HepG2 (cell line): ENCODE data around the gene EIF1. TPM values are rescaled to one million over a fixed set of nuclear protein-coding genes. Genes with fewer than 3 reads are reported as not detected.

Experiments
- CEBPG ChIP-seq: IDR thresholded peaks from 2 replicates; pipeline ENCODE4 v1.6.1; 2016
- ERF ChIP-seq: IDR thresholded peaks from 2 replicates; pipeline ENCODE4 v1.6.1; 2018; ENCODE audit warnings: missing biosample characterization, missing genetic modification reagents
- ETV5 ChIP-seq: IDR thresholded peaks from 2 replicates; pipeline ENCODE4 v1.6.1; 2018; ENCODE audit warnings: missing biosample characterization, missing genetic modification reagents, inconsistent platforms, borderline replicate concordance
- FOSL1 ChIP-seq: sonication (generic); formaldehyde crosslinking; IDR thresholded peaks from 2 replicates; pipeline ENCODE4 v1.9.0; 2021; ENCODE audit warnings: missing genetic modification reagents, borderline replicate concordance
- GLI4 ChIP-seq: sonication (generic); formaldehyde crosslinking; IDR thresholded peaks from 2 replicates; pipeline ENCODE4 v1.5.1; 2020; ENCODE audit warnings: missing genetic modification reagents, mild to moderate bottlenecking, moderate library complexity, borderline replicate concordance
- KLF16 ChIP-seq, 2 experiments: sonication (generic) in 1 of 2; formaldehyde crosslinking in 1 of 2; IDR thresholded peaks; 2 replicates each; pipeline versions ENCODE4 v1.6.1 to v1.8.0; 2016 to 2023; ENCODE audit warnings: missing genetic modification reagents in 2 of 2, missing compliant biosample characterization in 1 of 2
- MXI1 ChIP-seq: IDR thresholded peaks from 3 replicates; pipeline ENCODE4 v1.6.1; 2012; ENCODE audit warnings: low read depth, low read length, inconsistent platforms, borderline replicate concordance
- PCBP1 ChIP-seq: fragments of 200-400 bp; formaldehyde crosslinking; IDR thresholded peaks from 2 replicates; pipeline ENCODE4 v1.6.1; 2017; ENCODE audit warnings: mild to moderate bottlenecking, low read depth, low read length, borderline replicate concordance
- PLRG1 ChIP-seq: fragments of 450-650 bp; conservative IDR thresholded peaks from 2 replicates; pipeline ENCODE4 v1.6.1; 2016
- POGZ ChIP-seq: sonication (generic); formaldehyde crosslinking; IDR thresholded peaks from 2 replicates; pipeline ENCODE4 v1.4.0; 2020; ENCODE audit warnings: mild to moderate bottlenecking, missing genetic modification reagents
- ZNF549 ChIP-seq: sonication (generic); formaldehyde crosslinking; IDR thresholded peaks from 2 replicates; pipeline ENCODE4 v1.5.0; 2020; ENCODE audit warnings: missing genetic modification reagents
- ZNF550 ChIP-seq: sonication (generic); formaldehyde crosslinking; IDR thresholded peaks from 2 replicates; pipeline ENCODE4 v1.4.0; 2020; ENCODE audit warnings: mild to moderate bottlenecking, missing genetic modification reagents, borderline replicate concordance
- ZNF670 ChIP-seq: sonication (generic); formaldehyde crosslinking; IDR thresholded peaks from 2 replicates; pipeline ENCODE4 v1.8.0; 2022; ENCODE audit warnings: mild to moderate bottlenecking, missing genetic modification reagents, borderline replicate concordance
- ZNF879 ChIP-seq: sonication (generic); formaldehyde crosslinking; IDR thresholded peaks from 2 replicates; pipeline ENCODE4 v1.8.1; 2023; ENCODE audit warnings: missing genetic modification reagents
- polyA plus RNA-seq, 8 experiments: library from polyadenylated mRNA; depleted of rRNA in 3 of 8; stranded (reverse) in 7 of 8; unstranded in 1 of 8; fragments of >200 nt; fragmentation: Illumina TruSeq in 4 of 8; extraction: Trizol in 4 of 8; gene quantifications; 2 replicates each; pipeline versions ENCODE4 v1.2.1 to v1.2.3, GENCODE V29; 2011 to 2016; ENCODE audit warnings: low read depth in 4 of 8, missing spikeins in 1 of 8, mixed read lengths in 1 of 8; ENCODE audit not compliant: insufficient read depth in 1 of 8
- total RNA-seq, 5 experiments: library from RNA; depleted of rRNA; stranded (reverse); fragments of >200 nt; fragmentation: Illumina TruSeq; extraction: Trizol; gene quantifications; 2 replicates each; pipeline ENCODE4 v1.2.3, GENCODE V29; 2016; ENCODE audit warnings: low read depth in 1 of 5
- TF ChIP-seq, protein P1 (sequence below): sonication (generic); formaldehyde crosslinking; IDR thresholded peaks from one replicate; pipeline ENCODE4 v1.5.1; 2020; ENCODE audit warnings: mild to moderate bottlenecking, missing genetic modification reagents; ENCODE audit errors: not compliant biosample characterization
- TF ChIP-seq, protein P2 (sequence below): sonication (generic); formaldehyde crosslinking; IDR thresholded peaks from 2 replicates; pipeline ENCODE4 v1.5.0; 2020; ENCODE audit warnings: mild to moderate bottlenecking, missing genetic modification reagents, moderate library complexity
- TF ChIP-seq, protein P3 (sequence below): sonication (generic); formaldehyde crosslinking; IDR thresholded peaks from 2 replicates; pipeline ENCODE4 v1.4.0; 2020; ENCODE audit warnings: missing genetic modification reagents

The EIF1 gene
- total and polyA plus RNA-seq, 2 of the 13 experiments (the other 11 are each of a cell fraction or from before 2014, with no cell fraction given): 147 to 517 TPM

DNA sequence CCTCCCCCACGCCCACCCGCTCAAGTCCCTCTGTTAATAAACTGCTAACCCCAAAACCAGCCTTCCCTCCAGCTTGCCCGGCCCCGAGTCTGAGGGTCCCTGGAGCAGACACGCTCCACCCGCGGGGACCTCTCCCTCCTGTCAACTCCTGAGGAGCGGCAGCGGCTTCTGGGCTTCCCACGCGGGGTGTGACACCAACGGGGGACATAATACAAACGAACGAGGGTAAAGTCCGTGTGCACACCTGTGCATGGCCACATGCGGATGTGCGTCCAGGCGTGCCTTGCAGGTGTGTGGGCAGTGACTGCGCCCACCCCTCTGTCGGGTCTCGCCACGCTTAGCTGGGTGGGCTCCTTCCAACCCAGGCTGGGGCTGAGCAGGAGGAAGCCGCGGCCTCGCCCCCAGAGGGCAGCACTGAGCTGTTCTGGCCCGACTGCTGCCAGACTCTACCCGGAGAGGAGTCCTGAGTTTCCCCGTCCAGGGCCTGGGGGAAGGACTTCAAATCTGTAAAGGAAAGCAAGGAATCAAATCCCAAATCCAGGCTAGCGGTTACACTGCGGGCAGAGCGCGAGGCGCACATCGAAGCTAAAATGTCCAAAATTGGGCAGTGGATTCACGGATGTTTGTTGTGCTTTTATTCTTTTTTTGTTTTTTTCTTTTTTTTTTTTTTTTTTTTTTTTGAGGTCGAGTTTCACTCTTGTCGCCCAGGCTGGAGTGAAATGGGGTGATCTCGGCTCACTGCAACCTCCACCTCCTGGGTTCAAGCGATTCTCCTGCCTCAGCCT is 40.1 kb upstream of the EIF1 start (continued):
- TF ChIP-seq, protein P1, sequence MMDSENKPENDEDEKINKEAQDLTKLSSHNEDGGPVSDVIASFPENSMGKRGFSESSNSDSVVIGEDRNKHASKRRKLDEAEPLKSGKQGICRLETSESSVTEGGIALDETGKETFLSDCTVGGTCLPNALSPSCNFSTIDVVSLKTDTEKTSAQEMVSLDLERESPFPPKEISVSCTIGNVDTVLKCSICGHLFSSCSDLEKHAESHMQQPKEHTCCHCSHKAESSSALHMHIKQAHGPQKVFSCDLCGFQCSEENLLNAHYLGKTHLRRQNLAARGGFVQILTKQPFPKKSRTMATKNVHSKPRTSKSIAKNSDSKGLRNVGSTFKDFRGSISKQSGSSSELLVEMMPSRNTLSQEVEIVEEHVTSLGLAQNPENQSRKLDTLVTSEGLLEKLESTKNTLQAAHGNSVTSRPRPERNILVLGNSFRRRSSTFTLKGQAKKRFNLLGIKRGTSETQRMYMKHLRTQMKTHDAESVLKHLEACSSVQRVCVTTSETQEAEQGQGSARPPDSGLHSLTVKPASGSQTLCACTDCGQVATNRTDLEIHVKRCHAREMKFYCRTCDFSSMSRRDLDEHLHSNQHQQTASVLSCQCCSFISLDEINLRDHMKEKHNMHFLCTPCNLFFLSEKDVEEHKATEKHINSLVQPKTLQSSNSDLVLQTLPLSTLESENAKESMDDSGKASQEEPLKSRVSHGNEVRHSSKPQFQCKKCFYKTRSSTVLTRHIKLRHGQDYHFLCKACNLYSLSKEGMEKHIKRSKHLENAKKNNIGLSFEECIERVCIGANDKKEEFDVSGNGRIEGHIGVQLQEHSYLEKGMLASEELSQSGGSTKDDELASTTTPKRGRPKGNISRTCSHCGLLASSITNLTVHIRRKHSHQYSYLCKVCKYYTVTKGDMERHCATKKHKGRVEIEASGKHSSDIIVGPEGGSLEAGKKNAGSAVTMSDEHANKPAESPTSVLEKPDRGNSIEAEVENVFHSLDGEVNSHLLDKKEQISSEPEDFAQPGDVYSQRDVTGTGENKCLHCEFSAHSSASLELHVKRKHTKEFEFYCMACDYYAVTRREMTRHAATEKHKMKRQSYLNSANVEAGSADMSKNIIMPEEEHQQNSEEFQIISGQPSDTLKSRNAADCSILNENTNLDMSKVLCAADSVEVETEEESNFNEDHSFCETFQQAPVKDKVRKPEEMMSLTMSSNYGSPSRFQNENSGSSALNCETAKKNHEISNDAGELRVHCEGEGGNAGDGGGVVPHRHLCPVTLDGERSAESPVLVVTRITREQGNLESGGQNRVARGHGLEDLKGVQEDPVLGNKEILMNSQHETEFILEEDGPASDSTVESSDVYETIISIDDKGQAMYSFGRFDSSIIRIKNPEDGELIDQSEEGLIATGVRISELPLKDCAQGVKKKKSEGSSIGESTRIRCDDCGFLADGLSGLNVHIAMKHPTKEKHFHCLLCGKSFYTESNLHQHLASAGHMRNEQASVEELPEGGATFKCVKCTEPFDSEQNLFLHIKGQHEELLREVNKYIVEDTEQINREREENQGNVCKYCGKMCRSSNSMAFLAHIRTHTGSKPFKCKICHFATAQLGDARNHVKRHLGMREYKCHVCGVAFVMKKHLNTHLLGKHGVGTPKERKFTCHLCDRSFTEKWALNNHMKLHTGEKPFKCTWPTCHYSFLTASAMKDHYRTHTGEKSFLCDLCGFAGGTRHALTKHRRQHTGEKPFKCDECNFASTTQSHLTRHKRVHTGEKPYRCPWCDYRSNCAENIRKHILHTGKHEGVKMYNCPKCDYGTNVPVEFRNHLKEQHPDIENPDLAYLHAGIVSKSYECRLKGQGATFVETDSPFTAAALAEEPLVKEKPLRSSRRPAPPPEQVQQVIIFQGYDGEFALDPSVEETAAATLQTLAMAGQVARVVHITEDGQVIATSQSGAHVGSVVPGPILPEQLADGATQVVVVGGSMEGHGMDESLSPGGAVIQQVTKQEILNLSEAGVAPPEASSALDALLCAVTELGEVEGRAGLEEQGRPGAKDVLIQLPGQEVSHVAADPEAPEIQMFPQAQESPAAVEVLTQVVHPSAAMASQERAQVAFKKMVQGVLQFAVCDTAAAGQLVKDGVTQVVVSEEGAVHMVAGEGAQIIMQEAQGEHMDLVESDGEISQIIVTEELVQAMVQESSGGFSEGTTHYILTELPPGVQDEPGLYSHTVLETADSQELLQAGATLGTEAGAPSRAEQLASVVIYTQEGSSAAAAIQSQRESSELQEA (CRISPR knock-in tag): peak; percentile 76
- TF ChIP-seq ETV5 (peak; percentile 35; the same call in 1 of the 2 replicates), ZNF670 (CRISPR knock-in tag) (peak; percentile 76; the same call in 1 of the 2 replicates), ZNF549 (CRISPR knock-in tag) (no peak), PCBP1 (no peak), ERF (CRISPR knock-in tag) (peak; percentile 68; the same call in 1 of the 2 replicates), FOSL1 (CRISPR knock-in tag) (no peak), POGZ (CRISPR knock-in tag) (no peak), KLF16 (CRISPR knock-in tag; IDR thresholded peaks at IDR 0.05) (0 out of 4 replicates have a peak, but pooled peaks of 1 of the 2 experiments have one; percentile 38), GLI4 (CRISPR knock-in tag) (peak; percentile 14; the same call in 1 of the 2 replicates), CEBPG (CRISPR knock-in tag) (0 out of 2 replicates have a peak, but pooled peaks have one; percentile 11), PLRG1 (no peak), ZNF550 (CRISPR knock-in tag) (0 out of 2 replicates have a peak, but pooled peaks have one; percentile 82), MXI1 (0 out of 3 replicates have a peak, but pooled peaks have one; percentile 18), ZNF879 (CRISPR knock-in tag) (no peak)
- TF ChIP-seq, protein P2, sequence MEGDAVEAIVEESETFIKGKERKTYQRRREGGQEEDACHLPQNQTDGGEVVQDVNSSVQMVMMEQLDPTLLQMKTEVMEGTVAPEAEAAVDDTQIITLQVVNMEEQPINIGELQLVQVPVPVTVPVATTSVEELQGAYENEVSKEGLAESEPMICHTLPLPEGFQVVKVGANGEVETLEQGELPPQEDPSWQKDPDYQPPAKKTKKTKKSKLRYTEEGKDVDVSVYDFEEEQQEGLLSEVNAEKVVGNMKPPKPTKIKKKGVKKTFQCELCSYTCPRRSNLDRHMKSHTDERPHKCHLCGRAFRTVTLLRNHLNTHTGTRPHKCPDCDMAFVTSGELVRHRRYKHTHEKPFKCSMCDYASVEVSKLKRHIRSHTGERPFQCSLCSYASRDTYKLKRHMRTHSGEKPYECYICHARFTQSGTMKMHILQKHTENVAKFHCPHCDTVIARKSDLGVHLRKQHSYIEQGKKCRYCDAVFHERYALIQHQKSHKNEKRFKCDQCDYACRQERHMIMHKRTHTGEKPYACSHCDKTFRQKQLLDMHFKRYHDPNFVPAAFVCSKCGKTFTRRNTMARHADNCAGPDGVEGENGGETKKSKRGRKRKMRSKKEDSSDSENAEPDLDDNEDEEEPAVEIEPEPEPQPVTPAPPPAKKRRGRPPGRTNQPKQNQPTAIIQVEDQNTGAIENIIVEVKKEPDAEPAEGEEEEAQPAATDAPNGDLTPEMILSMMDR (CRISPR knock-in tag): peak; percentile 98
- TF ChIP-seq, protein P3, sequence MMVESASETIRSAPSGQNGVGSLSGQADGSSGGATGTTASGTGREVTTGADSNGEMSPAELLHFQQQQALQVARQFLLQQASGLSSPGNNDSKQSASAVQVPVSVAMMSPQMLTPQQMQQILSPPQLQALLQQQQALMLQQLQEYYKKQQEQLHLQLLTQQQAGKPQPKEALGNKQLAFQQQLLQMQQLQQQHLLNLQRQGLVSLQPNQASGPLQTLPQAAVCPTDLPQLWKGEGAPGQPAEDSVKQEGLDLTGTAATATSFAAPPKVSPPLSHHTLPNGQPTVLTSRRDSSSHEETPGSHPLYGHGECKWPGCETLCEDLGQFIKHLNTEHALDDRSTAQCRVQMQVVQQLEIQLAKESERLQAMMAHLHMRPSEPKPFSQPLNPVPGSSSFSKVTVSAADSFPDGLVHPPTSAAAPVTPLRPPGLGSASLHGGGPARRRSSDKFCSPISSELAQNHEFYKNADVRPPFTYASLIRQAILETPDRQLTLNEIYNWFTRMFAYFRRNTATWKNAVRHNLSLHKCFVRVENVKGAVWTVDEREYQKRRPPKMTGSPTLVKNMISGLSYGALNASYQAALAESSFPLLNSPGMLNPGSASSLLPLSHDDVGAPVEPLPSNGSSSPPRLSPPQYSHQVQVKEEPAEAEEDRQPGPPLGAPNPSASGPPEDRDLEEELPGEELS (CRISPR knock-in tag): 0 out of 2 replicates have a peak, but pooled peaks have one; percentile 26
